Stimulated activated CD4-positive, alpha-beta T cell treated with anti-CD3 and anti-CD28 coated beads, Interleukin-15, amount 100 ng/mL, for 24 hours (primary cell): Measurements from ENCODE around the gene PCSK6.

Experiments used
- DNase-seq: peaks from one replicate; pipeline ENCODE4 v3.0.0-alpha.2; 2020

The PCSK6 gene

GRCh38 chr15:101323793-101324523 is 165.5 kb downstream of the PCSK6 start:
- DNase-seq: no peak

GRCh38 chr15:101322854-101323477 is 166.5 kb downstream of the PCSK6 start:
- DNase-seq: no peak

GRCh38 chr15:101322016-101322695 is 167.4 kb downstream of the PCSK6 start:
- DNase-seq: no peak

DNA sequence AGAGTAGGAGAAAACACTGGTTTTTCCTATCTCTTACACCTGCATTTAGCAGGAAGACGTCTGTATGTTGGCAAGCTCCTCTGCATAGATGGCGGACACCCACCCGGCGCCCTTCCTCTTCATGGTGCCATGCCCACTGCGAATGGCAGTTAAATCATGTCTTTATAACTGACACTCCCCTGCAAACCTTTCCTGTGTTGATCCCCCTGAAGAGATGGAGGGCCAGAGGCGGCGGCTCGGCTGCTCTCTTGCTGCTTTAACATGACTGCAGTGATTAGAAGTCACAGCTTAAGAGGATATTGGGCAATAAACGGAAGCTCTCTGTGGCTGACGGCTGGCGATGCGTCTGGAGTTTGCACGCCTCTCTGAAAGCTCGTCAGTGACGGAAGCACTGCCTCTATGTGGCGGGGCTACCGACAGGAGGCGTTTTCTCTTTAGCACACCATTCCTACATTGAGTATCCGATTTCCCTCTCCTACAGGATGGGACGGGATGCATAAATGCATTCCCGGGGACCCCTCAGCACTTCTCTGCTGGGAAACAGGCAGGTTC is 168.9 kb downstream of the PCSK6 start:
- DNase-seq: peak; percentile 67

DNA sequence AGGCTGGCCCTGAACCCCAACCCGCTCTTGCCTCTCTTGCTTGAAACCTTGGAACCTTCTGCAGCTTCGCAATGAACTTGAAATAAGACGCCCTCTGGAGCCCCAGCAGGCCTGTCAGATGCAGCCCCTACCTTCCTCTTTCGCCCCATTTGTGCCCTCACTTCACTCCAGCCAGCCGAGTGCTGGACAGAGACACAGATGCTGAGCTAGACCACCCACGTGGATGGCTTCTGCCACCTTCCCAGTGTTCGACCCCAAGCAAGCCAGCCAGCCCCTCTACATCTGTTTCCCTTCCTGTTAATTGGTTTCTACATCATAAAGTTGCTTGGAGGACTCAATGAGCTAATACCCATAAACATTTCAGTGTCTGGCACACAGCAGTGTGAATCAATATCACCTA is 170.7 kb downstream of the PCSK6 start:
- DNase-seq: no peak

DNA sequence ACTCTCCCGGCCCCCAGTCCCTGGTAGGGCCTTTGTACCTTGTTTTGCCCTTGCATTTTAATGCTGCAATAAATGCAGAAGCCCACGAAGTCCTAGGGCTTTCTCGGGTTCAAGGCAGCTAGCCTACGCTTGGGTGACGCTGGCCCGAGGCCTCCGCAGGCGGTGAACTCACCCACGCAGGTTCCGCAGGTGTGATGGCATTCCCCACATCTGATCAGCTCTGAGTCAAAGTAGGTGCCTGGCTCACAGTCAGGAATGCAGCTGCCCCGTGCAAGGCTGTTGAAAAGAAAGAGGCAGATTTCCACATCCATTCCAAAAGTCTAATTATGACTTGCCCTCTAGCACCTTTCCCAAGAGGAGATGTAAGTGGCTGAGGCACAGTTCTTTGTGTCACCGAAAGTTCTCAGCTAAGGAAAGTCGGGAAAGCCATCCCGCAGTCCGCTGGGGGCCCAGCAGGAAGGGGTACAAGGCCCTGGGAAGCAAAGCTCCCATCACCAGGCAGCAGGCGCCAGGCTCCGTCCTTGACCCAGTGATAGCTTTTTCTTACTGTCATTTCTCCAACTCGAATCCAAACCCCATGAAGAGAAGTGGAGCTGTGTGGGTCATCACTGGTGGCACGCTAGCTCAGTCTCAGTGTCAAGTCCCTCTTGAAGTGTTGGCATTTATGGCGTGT is 171.2 kb downstream of the PCSK6 start:
- no peak for DNase-seq

DNA sequence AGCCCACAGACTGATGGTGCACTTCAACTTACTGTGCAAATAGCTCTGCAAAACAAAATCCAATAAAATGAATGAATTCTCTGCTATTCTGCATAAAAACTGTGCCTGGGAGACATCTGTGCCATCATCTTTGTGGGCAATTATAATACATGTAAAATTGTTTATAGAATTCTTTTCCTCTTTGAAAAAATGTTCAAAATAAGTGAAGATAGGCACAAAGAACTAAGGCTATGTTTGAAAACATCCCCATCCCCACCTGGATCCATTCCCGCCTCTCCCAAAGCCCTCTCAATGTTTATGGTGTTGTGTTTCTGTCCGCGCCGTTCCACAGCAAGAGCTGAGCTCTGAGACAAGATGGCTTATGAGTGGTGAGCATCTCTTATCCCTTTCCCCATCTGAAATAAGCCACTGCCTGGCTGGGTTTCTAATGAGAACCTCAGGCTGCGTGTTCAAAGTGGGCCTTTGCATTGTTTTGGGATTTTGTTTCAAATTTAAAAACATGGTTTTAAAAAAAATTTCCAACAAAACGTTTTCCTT is 172.1 kb downstream of the PCSK6 start:
- no peak for DNase-seq

- no peak for DNase-seq
Observed at GRCh38 chr15:101316529-101316928, 173.0 kb downstream of the PCSK6 start.

DNA sequence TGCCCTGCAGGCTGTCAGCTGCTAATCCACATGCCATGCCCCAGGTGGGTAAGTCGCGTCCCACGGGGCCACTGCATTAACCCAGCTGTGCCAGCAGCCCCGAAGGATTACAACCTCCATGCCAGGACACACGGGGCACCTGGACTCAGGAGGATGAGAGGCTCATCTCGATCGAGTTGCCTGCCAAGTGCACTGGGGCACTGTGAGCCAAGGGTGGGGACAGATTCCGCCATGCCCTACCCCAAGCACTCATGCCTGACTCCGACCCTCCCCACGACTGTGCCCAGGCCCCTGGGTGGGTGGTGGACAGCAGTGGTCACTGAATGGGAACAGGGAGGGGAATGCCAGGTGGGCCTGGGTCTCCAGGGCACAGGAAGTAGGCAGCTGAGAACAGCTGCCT is 173.8 kb downstream of the PCSK6 start:
- DNase-seq: no peak

- no peak for DNase-seq
Observed at GRCh38 chr15:101314336-101315125, 175.0 kb downstream of the PCSK6 start.

DNA sequence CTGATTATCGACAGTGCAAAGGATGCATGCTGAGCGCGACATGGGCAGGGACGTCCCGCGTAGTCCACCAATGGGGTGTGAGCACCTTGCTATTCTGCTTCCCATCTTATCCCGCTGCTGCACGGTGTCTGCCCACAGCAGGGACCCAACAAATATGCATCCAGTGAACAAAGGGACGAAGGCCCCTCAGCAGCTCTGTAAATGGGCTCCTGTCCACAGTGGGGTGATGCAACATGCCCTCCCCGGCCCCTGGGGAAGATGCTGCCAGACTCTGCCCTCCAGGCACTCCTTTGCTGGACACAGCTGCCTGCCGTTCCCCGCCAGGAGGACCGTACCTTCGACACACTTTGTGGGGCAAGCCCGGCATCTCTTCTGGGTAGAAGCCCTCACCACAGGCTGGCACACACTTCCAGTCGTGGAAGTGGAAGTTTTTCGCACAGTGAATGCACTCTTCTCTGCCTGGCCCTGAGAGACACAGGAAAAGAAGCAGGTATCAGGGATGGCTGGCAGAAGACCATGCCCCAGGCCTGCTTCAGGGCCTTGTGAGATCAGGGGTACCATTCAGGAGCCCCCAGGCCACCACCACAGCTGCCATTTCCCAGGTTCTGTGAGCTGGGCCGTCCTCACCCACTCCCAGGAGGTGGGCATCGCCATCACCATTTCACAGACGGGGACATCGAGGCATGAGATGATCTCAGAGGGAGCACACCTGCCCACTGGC is 176.3 kb downstream of the PCSK6 start:
- DNase-seq: no peak

- no peak for DNase-seq
Observed at GRCh38 chr15:101310508-101310907, 179.0 kb downstream of the PCSK6 start.

- no peak for DNase-seq
Observed at GRCh38 chr15:101310161-101310480, 179.4 kb downstream of the PCSK6 start.

GRCh38 chr15:101309436-101310160 is 179.9 kb downstream of the PCSK6 start:
- no peak for DNase-seq

GRCh38 chr15:101308604-101309435 is 180.7 kb downstream of the PCSK6 start:
- DNase-seq: no peak

DNA sequence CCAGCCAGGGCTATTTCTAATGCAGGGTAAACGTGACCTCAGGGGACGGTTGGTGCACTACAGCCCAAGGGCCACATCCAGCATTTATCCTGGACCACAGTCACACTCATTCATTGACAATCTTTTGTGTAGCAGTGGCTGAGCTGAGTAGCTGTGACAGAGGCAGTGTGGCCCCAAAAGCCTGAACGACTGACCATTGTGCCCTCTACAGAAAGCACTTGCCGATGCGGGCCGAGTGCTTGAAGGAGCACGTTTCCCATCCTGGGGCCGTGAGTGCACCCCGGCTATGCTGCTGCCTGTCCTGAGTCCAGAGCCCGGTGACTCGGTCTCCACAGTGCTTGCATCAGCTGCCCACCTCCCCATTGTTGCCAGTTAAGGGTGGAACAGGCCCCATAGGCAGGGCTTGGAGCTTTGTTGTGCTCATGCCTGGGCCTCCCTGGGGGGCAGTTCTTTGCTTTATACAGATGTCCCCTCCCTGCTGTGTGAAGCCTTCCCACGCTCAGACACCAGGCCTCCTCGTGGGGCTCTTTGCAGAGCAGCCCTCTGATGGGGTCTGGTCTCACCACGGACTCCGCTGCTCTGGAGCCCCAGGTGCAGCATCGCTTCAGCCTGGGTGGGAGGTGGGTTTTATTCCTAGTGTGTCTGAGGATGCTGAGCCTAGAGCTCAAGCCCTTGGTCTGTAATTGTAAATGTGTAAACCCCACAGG is 181.5 kb downstream of the PCSK6 start:
- DNase-seq: no peak

DNA sequence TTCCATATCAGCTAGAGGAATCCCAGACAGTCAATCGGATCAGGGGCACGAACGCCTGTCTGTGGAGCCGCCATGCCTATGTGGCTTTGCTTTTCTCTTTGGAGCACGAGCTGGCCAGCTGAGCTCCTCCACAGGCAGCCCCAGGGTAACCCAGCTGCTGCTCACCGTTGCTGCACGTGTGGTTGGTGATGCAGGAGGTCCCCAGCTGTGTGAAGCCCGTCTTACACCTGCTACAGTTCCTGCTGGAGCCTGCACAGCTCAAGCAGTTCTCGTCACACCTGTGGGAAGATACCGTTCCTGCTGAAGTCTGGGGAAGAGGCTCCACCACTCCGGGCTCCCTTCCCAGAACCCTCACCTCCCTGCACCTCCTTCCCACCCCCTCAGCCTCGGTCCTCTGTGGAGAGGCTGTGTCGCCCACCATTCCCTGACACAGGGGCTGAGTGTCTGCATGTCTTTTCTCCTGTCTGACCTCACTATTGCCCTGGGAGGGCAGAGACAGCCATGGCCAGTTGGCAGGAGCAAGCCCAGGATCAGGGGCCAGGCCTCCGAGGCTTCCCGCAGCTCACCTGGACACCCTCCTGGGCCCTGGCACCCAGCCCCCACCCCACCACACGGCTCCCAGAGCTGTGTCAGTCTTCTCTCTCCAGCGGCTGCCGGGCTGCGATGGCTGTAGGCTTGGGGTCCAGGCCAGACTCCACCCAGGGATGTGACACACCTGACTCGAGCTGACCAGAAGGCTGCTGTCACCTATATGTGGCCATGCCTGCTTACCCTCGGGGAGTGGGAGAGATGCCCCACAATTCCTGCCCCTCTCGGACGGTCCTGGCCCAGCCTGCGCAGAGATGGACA is 182.2 kb downstream of the PCSK6 start:
- no peak for DNase-seq

GRCh38 chr15:101306341-101307047 is 183.0 kb downstream of the PCSK6 start:
- DNase-seq: no peak
